ENCODE results near the gene MS4A6A. TPM values are rescaled to one million over a fixed set of nuclear protein-coding genes. Genes with fewer than 3 reads are reported as not detected.
A peak's percentile ranks its signal among the peaks of the same experiment; 100 is the strongest.

Gene MS4A6A
- total and polyA plus RNA-seq, 9 of the 15 experiments (the other 6 are each of a cell fraction or from before 2014, with no cell fraction given) = 0.57 to 9.5 (median 4.2) TPM

DNA sequence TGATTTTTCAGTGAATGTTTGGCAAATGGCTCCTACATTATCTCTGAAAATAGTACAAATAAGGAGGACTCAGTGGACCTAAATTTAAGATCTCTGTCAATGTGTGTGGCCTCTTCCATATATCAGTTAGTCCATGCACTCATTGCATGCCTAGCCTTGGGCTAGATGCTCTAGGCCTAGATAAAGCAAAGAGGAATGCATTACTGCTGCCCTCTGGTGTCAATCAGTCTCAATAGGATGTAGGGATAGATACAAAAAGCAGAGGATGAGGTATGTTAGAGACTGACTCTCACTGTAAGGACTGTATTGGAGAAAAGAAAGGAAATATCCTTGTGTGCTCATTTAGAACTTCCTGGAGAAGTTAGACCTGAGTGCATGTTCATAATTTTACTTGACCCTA lies 52.4 kb downstream of the MS4A6A start (continued):
- TF ChIP-seq SAFB2 (IDR thresholded peaks at IDR 0.05; ENCODE audit: borderline replicate concordance, low read depth, low read length, severe bottlenecking) (no peak), RBM22 (IDR thresholded peaks at IDR 0.05; ENCODE audit: low read depth, low read length, poor library complexity, severe bottlenecking) (no peak), NR3C1 (CRISPR knock-in tag; IDR thresholded peaks at IDR 0.05) (no peak), NONO (IDR thresholded peaks at IDR 0.05; ENCODE audit: low read depth in 2 of 2, low read length in 1 of 2) (no peak), TARDBP (IDR thresholded peaks at IDR 0.05) (no peak), ZBED1 (IDR thresholded peaks at IDR 0.05) (no peak), CEBPG (CRISPR knock-in tag; IDR thresholded peaks at IDR 0.05) (no peak), CEBPG (tag; conservative IDR thresholded peaks at IDR 0.05 in 1 of 2, IDR thresholded peaks at IDR 0.05 in 1 of 2) (no peak), C11orf30 (IDR thresholded peaks at IDR 0.05; ENCODE audit: low read depth) (no peak), SMC3 (conservative IDR thresholded peaks at IDR 0.05; ENCODE audit: insufficient read depth, low read depth, low read length) (peak; percentile 82), TRIM24 (IDR thresholded peaks at IDR 0.05) (peak in 1 of 2 experiments; percentile 12; a peak in 1 of 4 replicates), RFX1 (IDR thresholded peaks at IDR 0.05) (no peak), HOXB6 (CRISPR knock-in tag; IDR thresholded peaks at IDR 0.05; ENCODE audit: borderline replicate concordance) (no peak), MBD2 (IDR thresholded peaks at IDR 0.05; ENCODE audit: borderline replicate concordance, low read depth) (no peak), TBL1XR1 (IDR thresholded peaks at IDR 0.05; ENCODE audit: low read length in 2 of 2) (no peak)
- TF ChIP-seq, protein P1, sequence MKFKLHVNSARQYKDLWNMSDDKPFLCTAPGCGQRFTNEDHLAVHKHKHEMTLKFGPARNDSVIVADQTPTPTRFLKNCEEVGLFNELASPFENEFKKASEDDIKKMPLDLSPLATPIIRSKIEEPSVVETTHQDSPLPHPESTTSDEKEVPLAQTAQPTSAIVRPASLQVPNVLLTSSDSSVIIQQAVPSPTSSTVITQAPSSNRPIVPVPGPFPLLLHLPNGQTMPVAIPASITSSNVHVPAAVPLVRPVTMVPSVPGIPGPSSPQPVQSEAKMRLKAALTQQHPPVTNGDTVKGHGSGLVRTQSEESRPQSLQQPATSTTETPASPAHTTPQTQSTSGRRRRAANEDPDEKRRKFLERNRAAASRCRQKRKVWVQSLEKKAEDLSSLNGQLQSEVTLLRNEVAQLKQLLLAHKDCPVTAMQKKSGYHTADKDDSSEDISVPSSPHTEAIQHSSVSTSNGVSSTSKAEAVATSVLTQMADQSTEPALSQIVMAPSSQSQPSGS (CRISPR knock-in tag; IDR thresholded peaks at IDR 0.05) = no peak
- TF ChIP-seq, protein P2, sequence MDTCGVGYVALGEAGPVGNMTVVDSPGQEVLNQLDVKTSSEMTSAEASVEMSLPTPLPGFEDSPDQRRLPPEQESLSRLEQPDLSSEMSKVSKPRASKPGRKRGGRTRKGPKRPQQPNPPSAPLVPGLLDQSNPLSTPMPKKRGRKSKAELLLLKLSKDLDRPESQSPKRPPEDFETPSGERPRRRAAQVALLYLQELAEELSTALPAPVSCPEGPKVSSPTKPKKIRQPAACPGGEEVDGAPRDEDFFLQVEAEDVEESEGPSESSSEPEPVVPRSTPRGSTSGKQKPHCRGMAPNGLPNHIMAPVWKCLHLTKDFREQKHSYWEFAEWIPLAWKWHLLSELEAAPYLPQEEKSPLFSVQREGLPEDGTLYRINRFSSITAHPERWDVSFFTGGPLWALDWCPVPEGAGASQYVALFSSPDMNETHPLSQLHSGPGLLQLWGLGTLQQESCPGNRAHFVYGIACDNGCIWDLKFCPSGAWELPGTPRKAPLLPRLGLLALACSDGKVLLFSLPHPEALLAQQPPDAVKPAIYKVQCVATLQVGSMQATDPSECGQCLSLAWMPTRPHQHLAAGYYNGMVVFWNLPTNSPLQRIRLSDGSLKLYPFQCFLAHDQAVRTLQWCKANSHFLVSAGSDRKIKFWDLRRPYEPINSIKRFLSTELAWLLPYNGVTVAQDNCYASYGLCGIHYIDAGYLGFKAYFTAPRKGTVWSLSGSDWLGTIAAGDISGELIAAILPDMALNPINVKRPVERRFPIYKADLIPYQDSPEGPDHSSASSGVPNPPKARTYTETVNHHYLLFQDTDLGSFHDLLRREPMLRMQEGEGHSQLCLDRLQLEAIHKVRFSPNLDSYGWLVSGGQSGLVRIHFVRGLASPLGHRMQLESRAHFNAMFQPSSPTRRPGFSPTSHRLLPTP (IDR thresholded peaks at IDR 0.05; ENCODE audit: borderline replicate concordance, extremely low read depth, insufficient read length) = no peak
- TF ChIP-seq, protein P3, sequence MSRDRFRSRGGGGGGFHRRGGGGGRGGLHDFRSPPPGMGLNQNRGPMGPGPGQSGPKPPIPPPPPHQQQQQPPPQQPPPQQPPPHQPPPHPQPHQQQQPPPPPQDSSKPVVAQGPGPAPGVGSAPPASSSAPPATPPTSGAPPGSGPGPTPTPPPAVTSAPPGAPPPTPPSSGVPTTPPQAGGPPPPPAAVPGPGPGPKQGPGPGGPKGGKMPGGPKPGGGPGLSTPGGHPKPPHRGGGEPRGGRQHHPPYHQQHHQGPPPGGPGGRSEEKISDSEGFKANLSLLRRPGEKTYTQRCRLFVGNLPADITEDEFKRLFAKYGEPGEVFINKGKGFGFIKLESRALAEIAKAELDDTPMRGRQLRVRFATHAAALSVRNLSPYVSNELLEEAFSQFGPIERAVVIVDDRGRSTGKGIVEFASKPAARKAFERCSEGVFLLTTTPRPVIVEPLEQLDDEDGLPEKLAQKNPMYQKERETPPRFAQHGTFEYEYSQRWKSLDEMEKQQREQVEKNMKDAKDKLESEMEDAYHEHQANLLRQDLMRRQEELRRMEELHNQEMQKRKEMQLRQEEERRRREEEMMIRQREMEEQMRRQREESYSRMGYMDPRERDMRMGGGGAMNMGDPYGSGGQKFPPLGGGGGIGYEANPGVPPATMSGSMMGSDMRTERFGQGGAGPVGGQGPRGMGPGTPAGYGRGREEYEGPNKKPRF (IDR thresholded peaks at IDR 0.05; ENCODE audit: low read depth, low read length) = no peak
- TF ChIP-seq, protein P4, sequence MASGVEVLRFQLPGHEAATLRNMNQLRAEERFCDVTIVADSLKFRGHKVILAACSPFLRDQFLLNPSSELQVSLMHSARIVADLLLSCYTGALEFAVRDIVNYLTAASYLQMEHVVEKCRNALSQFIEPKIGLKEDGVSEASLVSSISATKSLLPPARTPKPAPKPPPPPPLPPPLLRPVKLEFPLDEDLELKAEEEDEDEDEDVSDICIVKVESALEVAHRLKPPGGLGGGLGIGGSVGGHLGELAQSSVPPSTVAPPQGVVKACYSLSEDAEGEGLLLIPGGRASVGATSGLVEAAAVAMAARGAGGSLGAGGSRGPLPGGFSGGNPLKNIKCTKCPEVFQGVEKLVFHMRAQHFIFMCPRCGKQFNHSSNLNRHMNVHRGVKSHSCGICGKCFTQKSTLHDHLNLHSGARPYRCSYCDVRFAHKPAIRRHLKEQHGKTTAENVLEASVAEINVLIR (CRISPR knock-in tag; IDR thresholded peaks at IDR 0.05) = no peak
- TF ChIP-seq, protein P5, sequence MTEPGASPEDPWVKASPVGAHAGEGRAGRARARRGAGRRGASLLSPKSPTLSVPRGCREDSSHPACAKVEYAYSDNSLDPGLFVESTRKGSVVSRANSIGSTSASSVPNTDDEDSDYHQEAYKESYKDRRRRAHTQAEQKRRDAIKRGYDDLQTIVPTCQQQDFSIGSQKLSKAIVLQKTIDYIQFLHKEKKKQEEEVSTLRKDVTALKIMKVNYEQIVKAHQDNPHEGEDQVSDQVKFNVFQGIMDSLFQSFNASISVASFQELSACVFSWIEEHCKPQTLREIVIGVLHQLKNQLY (CRISPR knock-in tag; conservative IDR thresholded peaks at IDR 0.05) = no peak

Measured in K562 (cell line).